Vagina (tissue), 2 donors: ENCODE results near the gene BTN1A1.

Source experiments
- CTCF ChIP-seq, 3 experiments: fragments of 450-650 bp in 2 of 3; fragments of 200-600 bp in 1 of 3; sonication (generic) in 1 of 3; IDR thresholded peaks; one replicate each; pipeline ENCODE4 v1.5.1; 2017 to 2019; ENCODE audit warnings: antibody characterized with exemption in 3 of 3, mild to moderate bottlenecking in 2 of 3, moderate library complexity in 2 of 3
- POLR2A ChIP-seq, 2 donors: fragments of 450-650 bp; IDR thresholded peaks; one replicate each; pipeline ENCODE4 v1.6.1; 2017; ENCODE audit warnings: antibody characterized with exemption in 2 of 2, mild to moderate bottlenecking in 2 of 2, moderate library complexity in 2 of 2
- POLR2AphosphoS5 ChIP-seq, 2 donors: sonication (generic); formaldehyde crosslinking; IDR thresholded peaks; one replicate each; pipeline ENCODE4 v1.9.0; 2017; ENCODE audit warnings: antibody characterized with exemption in 2 of 2, mild to moderate bottlenecking in 2 of 2, low read depth in 1 of 2; ENCODE audit not compliant: insufficient read depth in 1 of 2

GRCh38 chr6:26468829-26469228 is 31.3 kb upstream of the BTN1A1 start:
- TF ChIP-seq CTCF (IDR thresholded peaks at IDR 0.05) (no peak), POLR2A (IDR thresholded peaks at IDR 0.05) (no peak), POLR2AphosphoS5 (IDR thresholded peaks at IDR 0.05; ENCODE audit: insufficient read depth in 1 of 2, low read depth in 1 of 2) (no peak)
